HepG2 (cell line): ENCODE measurements around the gene ALMS1. TPM values are rescaled to one million over a fixed set of nuclear protein-coding genes. Genes with fewer than 3 reads are reported as not detected.
A peak's percentile ranks its signal among the peaks of the same experiment; 100 is the strongest.

ENCODE experiments used
- ATAC-seq: fragments of 200-7000 bp; cut with Tn5 transposase; 3 replicates; pipeline ENCODE4 v1.9.1; 2020; ENCODE audit warnings: mild to moderate bottlenecking, moderate library complexity
- BruUV-seq: library from RNA; stranded (reverse); fragments of 400-500 nt; replicated peaks from 2 replicates; lab custom pipeline; 2021; lab: Mats Ljungman, UMichigan
- CTCF ChIA-PET: fragments of 300-600 bp; formaldehyde crosslinking; extraction: SDS; loops from one replicate; lab custom pipeline; 2021; ENCODE audit warnings: low total read pairs, inconsistent platforms, low intra/inter-chr PET ratio; lab: Yijun Ruan, JAX
- POLR2A ChIA-PET: fragments of 350-600 bp; sonication (Branson Sonifier 250); formaldehyde crosslinking; loops from one replicate; lab custom pipeline; 2020; ENCODE audit warnings: antibody characterized with exemption, inconsistent platforms; lab: Yijun Ruan, JAX
- DNase-seq: peaks from one replicate; pipeline ENCODE4 v3.0.0-alpha.2; 2015; ENCODE audit warnings: low spot score
- FAIRE-seq: peaks from 3 replicates; lab custom pipeline; 2011; peaks lifted over from hg19 to GRCh38; lab: Jason Lieb, UNC
- H2AFZ ChIP-seq: one replicate; pipeline ENCODE4 v1.6.1; 2011; ENCODE audit warnings: low read length, inconsistent platforms
- H3K27ac ChIP-seq: fragments of 300-600 bp; 3 replicates; pipeline ENCODE4 v1.8.0; 2011; ENCODE audit warnings: mixed run types, mild to moderate bottlenecking, mixed read lengths, low read length, inconsistent platforms; ENCODE audit not compliant: insufficient read depth; ENCODE audit errors: extremely low read length
- H3K27me3 ChIP-seq, 2 experiments: fragments of 200-600 bp in 1 of 2; 2 replicates in 1 of 2; 3 replicates in 1 of 2; pipeline versions ENCODE4 v1.6.0 to v1.8.0; 2011; ENCODE audit warnings: low read length in 2 of 2, mild to moderate bottlenecking in 2 of 2, moderate library complexity in 2 of 2, inconsistent platforms in 1 of 2; ENCODE audit not compliant: insufficient read depth in 2 of 2, control insufficient read depth in 1 of 2
- H3K36me3 ChIP-seq, 2 experiments: fragments of 200-600 bp in 1 of 2; replicated peaks in 1 of 2; 2 replicates in 1 of 2; 3 replicates in 1 of 2; pipeline versions ENCODE4 v1.5.1 to v1.8.0; 2011; ENCODE audit warnings: low read length in 2 of 2, inconsistent platforms in 1 of 2; ENCODE audit not compliant: insufficient read depth in 2 of 2, control insufficient read depth in 1 of 2
- H3K4me1 ChIP-seq: 2 replicates; pipeline ENCODE4 v1.5.1; 2012; ENCODE audit warnings: low read length, inconsistent platforms; ENCODE audit not compliant: insufficient read depth
- H3K4me2 ChIP-seq: 2 replicates; pipeline ENCODE4 v1.6.0; 2011; ENCODE audit warnings: low read depth, low read length, inconsistent platforms
- H3K4me3 ChIP-seq, 3 experiments: fragments of 200-600 bp in 1 of 3; sonication (generic), shearing (Covaris generic) in 1 of 3; replicated peaks in 1 of 3; 2 replicates each; pipeline ENCODE4 v1.5.1; 2011 to 2016; ENCODE audit warnings: low read length in 3 of 3, inconsistent platforms in 2 of 3, low read depth in 2 of 3, mild to moderate bottlenecking in 2 of 3, control low read depth in 1 of 3, mixed read lengths in 1 of 3; ENCODE audit not compliant: insufficient read depth in 1 of 3
- H3K79me2 ChIP-seq: one replicate; pipeline ENCODE4 v1.6.1; 2011; ENCODE audit warnings: low read length, inconsistent platforms; ENCODE audit not compliant: insufficient read depth
- H3K9ac ChIP-seq: 2 replicates; pipeline ENCODE4 v1.6.0; 2011; ENCODE audit warnings: mild to moderate bottlenecking, low read depth, low read length, inconsistent platforms; ENCODE audit not compliant: insufficient read depth
- H3K9me3 ChIP-seq: 2 replicates; pipeline ENCODE4 v1.5.1; 2012; ENCODE audit warnings: mild to moderate bottlenecking, low read length
- H4K20me1 ChIP-seq: 2 replicates; pipeline ENCODE4 v1.6.0; 2011; ENCODE audit warnings: inconsistent platforms, mild to moderate bottlenecking, low read length, moderate library complexity; ENCODE audit not compliant: insufficient read depth
- CTCF ChIP-seq: sonication (generic); formaldehyde crosslinking; IDR thresholded peaks from 2 replicates; pipeline ENCODE4 v1.5.0; 2020; ENCODE audit warnings: mild to moderate bottlenecking, missing genetic modification reagents, moderate library complexity
- FOXA1 ChIP-seq, 2 experiments: fragments of 450-650 bp in 1 of 2; sonication (generic) in 1 of 2; formaldehyde crosslinking in 1 of 2; IDR thresholded peaks; 2 replicates each; pipeline versions ENCODE4 v1.4.0 to v1.6.1; 2016 to 2020; ENCODE audit warnings: missing genetic modification reagents in 1 of 2
- MZF1 ChIP-seq: sonication (generic); formaldehyde crosslinking; IDR thresholded peaks from 2 replicates; pipeline ENCODE4 v1.8.1; 2023; ENCODE audit warnings: mild to moderate bottlenecking, missing genetic modification reagents, borderline replicate concordance
- POGZ ChIP-seq: sonication (generic); formaldehyde crosslinking; IDR thresholded peaks from 2 replicates; pipeline ENCODE4 v1.4.0; 2020; ENCODE audit warnings: mild to moderate bottlenecking, missing genetic modification reagents
- SIX4 ChIP-seq: sonication (generic); formaldehyde crosslinking; IDR thresholded peaks from 2 replicates; pipeline ENCODE4 v1.4.0; 2020; ENCODE audit warnings: missing genetic modification reagents
- SMC3 ChIP-seq: IDR thresholded peaks from 2 replicates; pipeline ENCODE4 v1.6.1; 2011; ENCODE audit warnings: low read length, improper control_type of control experiment
- STAG1 ChIP-seq: sonication (generic); formaldehyde crosslinking; IDR thresholded peaks from 2 replicates; pipeline ENCODE4 v1.4.0; 2020; ENCODE audit warnings: missing genetic modification reagents
- ZNF792 ChIP-seq: IDR thresholded peaks from 2 replicates; pipeline ENCODE4 v1.6.1; 2016
- ZNF800 ChIP-seq: sonication (generic); formaldehyde crosslinking; IDR thresholded peaks from 2 replicates; pipeline ENCODE4 v1.4.0; 2020; ENCODE audit warnings: missing genetic modification reagents
- WGBS: methylation state at CpG from one replicate; pipeline ENCODE4 v1.1.6; 2017; ENCODE audit warnings: low lambda C conversion rate; 5-methylcytosine and 5-hydroxymethylcytosine counted together
- in situ Hi-C: cut with HindIII; loops from 2 replicates; pipeline ENCODE4 v1.10.0; 2017; ENCODE audit warnings: low pct_unique_long_range_greater_than_20kb; ENCODE audit not compliant: extremely low pct_ligation_motif_present
- intact Hi-C: fragments of 100-400 bp; cut with micrococcal nuclease; formaldehyde crosslinking; loops from one replicate; pipeline ENCODE4 v1.10.0; 2022; ENCODE audit not compliant: unreplicated experiment
- polyA plus RNA-seq, 8 experiments: library from polyadenylated mRNA; depleted of rRNA in 3 of 8; stranded (reverse) in 7 of 8; unstranded in 1 of 8; fragments of >200 nt; fragmentation: Illumina TruSeq in 4 of 8; extraction: Trizol in 4 of 8; gene quantifications; 2 replicates each; pipeline versions ENCODE4 v1.2.1 to v1.2.3, GENCODE V29; 2011 to 2016; ENCODE audit warnings: low read depth in 4 of 8, missing spikeins in 1 of 8, mixed read lengths in 1 of 8; ENCODE audit not compliant: insufficient read depth in 1 of 8
- total RNA-seq, 5 experiments: library from RNA; depleted of rRNA; stranded (reverse); fragments of >200 nt; fragmentation: Illumina TruSeq; extraction: Trizol; gene quantifications; 2 replicates each; pipeline ENCODE4 v1.2.3, GENCODE V29; 2016; ENCODE audit warnings: low read depth in 1 of 5

The ALMS1 gene
- total and polyA plus RNA-seq, 2 of the 13 experiments (the other 11 are each of a cell fraction or from before 2014, with no cell fraction given), result 12.9 to 21.2 TPM

GRCh38 chr2:73359915-73360697, 25.5 kb upstream of the ALMS1 start:
- in situ Hi-C loops, result no loop called here
- DNase-seq, result no peak
- Histone ChIP-seq H3K4me3 (no peak overlapping the region), H3K4me1 (no peaks in the 10 kb centered on the region), H3K4me2 (no peak overlapping the region), H2AFZ (no peak overlapping the region), H3K9me3 (no peaks in the 10 kb centered on the region), H3K27me3 (peaks cover 0 to 3% of the 10 kb centered on the region in 2 experiments; a peak in 1 of 5 replicates), H4K20me1 (no peaks in the 10 kb centered on the region), H3K27ac (no peak overlapping the region), H3K36me3 (no peaks in the 10 kb centered on the region), H3K9ac (no peak overlapping the region), H3K79me2 (no peaks in the 10 kb centered on the region)
- ChIA-PET CTCF (no interaction called here), POLR2A (no interaction called here)
- TF ChIP-seq ZNF800 (CRISPR knock-in tag) (0 out of 2 replicates have a peak, but pooled peaks have one; percentile 27), ZNF792 (CRISPR knock-in tag) (no peak), CTCF (CRISPR knock-in tag) (peak; percentile 52), MZF1 (no peak), FOXA1 (IDR thresholded peaks at IDR 0.05) (no peak), FOXA1 (CRISPR knock-in tag; IDR thresholded peaks at IDR 0.05) (no peak), SMC3 (peak; percentile 37; the same call in 1 of the 2 replicates), SIX4 (CRISPR knock-in tag) (no peak), POGZ (CRISPR knock-in tag) (no peak), STAG1 (peak; percentile 24; the same call in 1 of the 2 replicates)
- ATAC-seq, result no peak
- WGBS, result 3% methylated on average over 2 of the region's 2 CpGs
- BruUV-seq, result no TSS peak
- peak; percentile 43 for FAIRE-seq
- intact Hi-C loops, result no loop called here
